NCI-H2081 (cell line): Measurements from ENCODE around the gene MOV10L1.
"Not testable (repeated sequence)": the region's sequence is repeated elsewhere in the genome, so short reads cannot be mapped to it uniquely, and the experiment has no call there.

Experiments
- DNase-seq, 2 experiments: peaks; one replicate each; lab custom pipeline; 2025; lab: John Stamatoyannopoulos, UW

Gene MOV10L1

GRCh38 chr22:50138988-50139387 lies 49.2 kb downstream of the MOV10L1 start:
- DNase-seq, result no peak

GRCh38 chr22:50139843-50140415 lies 50.1 kb downstream of the MOV10L1 start:
- peak; percentile 90 to 94 for DNase-seq

- no peak for DNase-seq
These were observed 50.8 kb downstream of the MOV10L1 start for GRCh38 chr22:50140615-50141014.

GRCh38 chr22:50141462-50141861 lies 51.7 kb downstream of the MOV10L1 start:
- no peak for DNase-seq

GRCh38 chr22:50141891-50142363 lies 52.1 kb downstream of the MOV10L1 start:
- DNase-seq, result peak; percentile 19 to 43

GRCh38 chr22:50143096-50143495 lies 53.3 kb downstream of the MOV10L1 start:
- DNase-seq, result no peak

GRCh38 chr22:50144005-50144614 lies 54.3 kb downstream of the MOV10L1 start:
- DNase-seq, result no peak

- no peak for DNase-seq
These were observed 56.1 kb downstream of the MOV10L1 start for GRCh38 chr22:50145721-50146438.

GRCh38 chr22:50146439-50147238 lies 56.8 kb downstream of the MOV10L1 start:
- no peak for DNase-seq

GRCh38 chr22:50147258-50148165 lies 57.7 kb downstream of the MOV10L1 start:
- not testable (repeated sequence) for DNase-seq

GRCh38 chr22:50148166-50148500 lies 58.3 kb downstream of the MOV10L1 start:
- no peak for DNase-seq

GRCh38 chr22:50148991-50149721 lies 59.4 kb downstream of the MOV10L1 start:
- peak; percentile 15 to 43 for DNase-seq

- DNase-seq, result no peak
These were observed 60.6 kb downstream of the MOV10L1 start for GRCh38 chr22:50150161-50151129.

GRCh38 chr22:50151571-50152537 lies 62.0 kb downstream of the MOV10L1 start:
- DNase-seq, result no peak

- DNase-seq, result no peak
These were observed 63.4 kb downstream of the MOV10L1 start for GRCh38 chr22:50153056-50153755.

- DNase-seq, result no peak
These were observed 63.9 kb downstream of the MOV10L1 start for GRCh38 chr22:50153756-50154140.

GRCh38 chr22:50157709-50158375 lies 68.0 kb downstream of the MOV10L1 start:
- DNase-seq, result no peak
